Panc1 (cell line): ENCODE results near the gene ACER2. TPM values are rescaled to one million over a fixed set of nuclear protein-coding genes. Genes with fewer than 3 reads are reported as not detected.

Source experiments
- ATAC-seq: fragments of 200-7000 bp; cut with Tn5 transposase; 2 replicates; pipeline ENCODE4 v1.9.1; 2020; ENCODE audit warnings: mild to moderate bottlenecking, moderate library complexity
- Bru-seq: library from RNA; stranded (reverse); fragments of 400-500 nt; gene quantifications from one replicate; lab custom pipeline; 2021; lab: Mats Ljungman, UMichigan
- BruChase-seq, 2 experiments: library from RNA; stranded (reverse); fragments of 400-500 nt; gene quantifications; one replicate each; lab custom pipeline; 2021; lab: Mats Ljungman, UMichigan
- BruUV-seq: library from RNA; stranded (reverse); fragments of 400-500 nt; replicated peaks from 2 replicates; lab custom pipeline; 2021; lab: Mats Ljungman, UMichigan
- CTCF ChIA-PET: fragments of 300-600 bp; sonication (Branson Sonifier 250); formaldehyde crosslinking; loops from one replicate; lab custom pipeline; 2022; ENCODE audit warnings: antibody characterized with exemption; lab: Charles Lee
- POLR2A ChIA-PET: fragments of 300-600 bp; sonication (Branson Sonifier 250); formaldehyde crosslinking; loops from one replicate; lab custom pipeline; 2022; ENCODE audit warnings: antibody characterized with exemption; lab: Charles Lee
- DNase-seq: peaks from one replicate; pipeline ENCODE4 v3.0.0-alpha.2; 2010; ENCODE audit warnings: low read depth, low spot score
- H3K27ac ChIP-seq: 2 replicates; pipeline ENCODE4 v1.5.1; 2011; ENCODE audit warnings: mild to moderate bottlenecking, low read length, inconsistent platforms
- H3K27me3 ChIP-seq: fragments of 200-500 bp; sonication (Bioruptor generic); 2 replicates; pipeline ENCODE4 v1.6.0; 2014; ENCODE audit warnings: low read length, inconsistent platforms; ENCODE audit not compliant: control insufficient read depth, insufficient read depth
- H3K36me3 ChIP-seq: fragments of 200-500 bp; sonication (Bioruptor generic); 2 replicates; pipeline ENCODE4 v1.5.1; 2014; ENCODE audit warnings: inconsistent platforms, mild to moderate bottlenecking, low read length, moderate library complexity; ENCODE audit not compliant: control insufficient read depth, insufficient read depth
- H3K4me1 ChIP-seq: 2 replicates; pipeline ENCODE4 v1.5.1; 2011; ENCODE audit warnings: inconsistent platforms, mild to moderate bottlenecking, low read length, moderate library complexity; ENCODE audit not compliant: control insufficient read depth, insufficient read depth
- H3K4me3 ChIP-seq, 2 experiments: 2 replicates each; pipeline ENCODE4 v1.5.1; 2011 to 2012; ENCODE audit warnings: low read depth in 2 of 2, low read length in 2 of 2, mild to moderate bottlenecking in 2 of 2, inconsistent platforms in 1 of 2, moderate library complexity in 1 of 2
- H3K9me3 ChIP-seq: fragments of 200-500 bp; sonication (Bioruptor generic); 2 replicates; pipeline ENCODE4 v1.5.1; 2014; ENCODE audit warnings: low read depth, mild to moderate bottlenecking, inconsistent platforms, low read length, moderate library complexity; ENCODE audit not compliant: control insufficient read depth, insufficient read depth
- CTCF ChIP-seq: fragments of 450-650 bp; IDR thresholded peaks from 2 replicates; pipeline ENCODE4 v1.5.1; 2017; ENCODE audit warnings: mild to moderate bottlenecking
- POLR2AphosphoS5 ChIP-seq: IDR thresholded peaks from 2 replicates; pipeline ENCODE4 v1.6.1; 2012; ENCODE audit warnings: mild to moderate bottlenecking, low read depth, low read length, moderate library complexity
- REST ChIP-seq, 2 experiments: IDR thresholded peaks; 2 replicates each; pipeline ENCODE4 v1.6.1; 2011 to 2012; ENCODE audit warnings: low read depth in 2 of 2, control low read depth in 1 of 2, low read length in 1 of 2, mild to moderate bottlenecking in 1 of 2, moderate library complexity in 1 of 2; ENCODE audit not compliant: insufficient read depth in 1 of 2
- SIN3A ChIP-seq: IDR thresholded peaks from 2 replicates; pipeline ENCODE4 v1.6.1; 2012; ENCODE audit warnings: low read depth, mild to moderate bottlenecking, low read length, moderate library complexity, borderline replicate concordance; ENCODE audit not compliant: insufficient read depth
- TCF7L2 ChIP-seq: IDR thresholded peaks from 2 replicates; pipeline ENCODE4 v1.6.1; 2011; ENCODE audit warnings: mild to moderate bottlenecking, low read depth, low read length, inconsistent platforms
- in situ Hi-C: cut with HindIII; loops from 2 replicates; pipeline ENCODE4 v1.10.0; 2016; ENCODE audit warnings: low sequenced_read_pairs, low pct_unique_long_range_greater_than_20kb
- intact Hi-C: fragments of 100-400 bp; cut with micrococcal nuclease; formaldehyde crosslinking; loops from one replicate; pipeline ENCODE4 v1.10.0; 2022; ENCODE audit not compliant: unreplicated experiment
- long read RNA-seq: library from polyadenylated mRNA; unstranded; transcript quantifications from one replicate; pipeline ENCODE4 v2.0.0, GENCODE V29; 2021; ENCODE audit not compliant: unreplicated experiment
- polyA plus RNA-seq: library from polyadenylated mRNA; unstranded; fragments of >200 nt; gene quantifications from one replicate; pipeline ENCODE4 v1.2.1, GENCODE V29; 2012; ENCODE audit warnings: missing spikeins; ENCODE audit not compliant: insufficient read length
- total RNA-seq: library from RNA; stranded (reverse); gene quantifications from one replicate; pipeline ENCODE4 v1.2.1, GENCODE V29; 2021; ENCODE audit not compliant: unreplicated experiment

Gene ACER2
- total RNA-seq (1.3 TPM), Bru-seq, nascent RNA (percentile 40 among the genes with signal in this experiment), BruChase-seq, experiment 1, labeled RNA remaining after a 2-hour chase (percentile 43 among the genes with signal in this experiment), BruChase-seq, experiment 2, labeled RNA remaining after a 6-hour chase (percentile 42 among the genes with signal in this experiment)
- polyA plus RNA-seq = 0.48 TPM
- long read RNA-seq = 0 reads

GRCh38 chr9:19408693-19409400 lies at the start of gene ACER2:
TSS of gene ACER2 (plus strand) at chr9:19409009. CDS start at chr9:19409085, 76 bp downstream.
- H3K27me3 ChIP-seq = no peaks in the 10 kb centered on the region
- intact Hi-C loops (no loop called here), in situ Hi-C loops (no loop called here)
- no TSS peak for BruUV-seq
- no peaks in the 10 kb centered on the region for H3K36me3 ChIP-seq
- CTCF ChIA-PET = no interaction called here
- peak; percentile 28 for DNase-seq
- no peaks in the 10 kb centered on the region for H3K9me3 ChIP-seq
- ATAC-seq = peak; percentile 98
- H3K27ac ChIP-seq = no peak within 1 kb of the TSS
- H3K4me3 ChIP-seq = peak within 1 kb of the TSS; percentile 60 to 64
- POLR2A ChIA-PET = no interaction called here
- no peaks in the 10 kb centered on the region for H3K4me1 ChIP-seq
- no peak for TF ChIP-seq TCF7L2
- 0 out of 2 replicates have a peak, but pooled peaks have one; percentile 41 for TF ChIP-seq SIN3A

GRCh38 chr9:19369107-19369506 lies 39.7 kb upstream of the ACER2 start:
- ATAC-seq (no peak), DNase-seq (no peak)
- CTCF ChIA-PET = no interaction called here
- H3K4me3 ChIP-seq = no peak overlapping the region
- POLR2A ChIA-PET = no interaction called here
- TF ChIP-seq TCF7L2 (no peak), REST (IDR thresholded peaks at IDR 0.05; ENCODE audit: insufficient read depth in 1 of 2, low read depth in 2 of 2, low read length in 1 of 2) (no peak), POLR2AphosphoS5 (no peak), SIN3A (no peak), CTCF (no peak)
- intact Hi-C loops (no loop called here), in situ Hi-C loops (no loop called here)
- H3K36me3 ChIP-seq = no peaks in the 10 kb centered on the region
- no peaks in the 10 kb centered on the region for H3K9me3 ChIP-seq
- no peaks in the 10 kb centered on the region for H3K4me1 ChIP-seq
- no TSS peak for BruUV-seq
- H3K27ac ChIP-seq = no peak overlapping the region
- no peaks in the 10 kb centered on the region for H3K27me3 ChIP-seq
